ENCODE measurements around the gene PLPPR1. TPM values are rescaled to one million over a fixed set of nuclear protein-coding genes. Genes with fewer than 3 reads are reported as not detected.

Gene PLPPR1
- total and polyA plus RNA-seq, 2 of the 4 experiments (the other 2 are of a cell fraction): not detected

GRCh38 chr9:101219030-101219429 is 190.5 kb downstream of the PLPPR1 start:
- Histone ChIP-seq H3K9ac (ENCODE audit: low read depth, low read length) (no peak overlapping the region), H4K91ac (ENCODE audit: insufficient read depth, low read depth, low read length) (no peak overlapping the region), H3K4ac (ENCODE audit: low read depth, low read length) (no peak overlapping the region), H3K4me1 (ENCODE audit: control insufficient read depth, insufficient read depth, low read length) (no peaks in the 10 kb centered on the region), H4K20me1 (ENCODE audit: insufficient read depth, low read length) (no peaks in the 10 kb centered on the region), H2BK15ac (ENCODE audit: low read depth, low read length) (no peak overlapping the region), H3K36me3 (ENCODE audit: control insufficient read depth, insufficient read depth, low read length) (no peaks in the 10 kb centered on the region), H3K4me2 (ENCODE audit: low read depth, low read length) (no peak overlapping the region), H3K9me3 (ENCODE audit: control insufficient read depth, insufficient read depth, low read length) (peaks cover 3% of the 10 kb centered on the region; the same call in 1 of the 2 replicates), H3K27me3 (ENCODE audit: control insufficient read depth, insufficient read depth, low read length) (no peaks in the 10 kb centered on the region), H2AFZ (replicated peaks; ENCODE audit: low read length, poor library complexity) (no peak overlapping the region), H3K23ac (ENCODE audit: low read depth, low read length) (no peak overlapping the region), H3K56ac (ENCODE audit: extremely low read depth, insufficient read depth, low read length) (no peak overlapping the region), H3K4me3 (ENCODE audit: insufficient read depth, low read depth, low read length) (no peak overlapping the region), H2BK5ac (ENCODE audit: low read depth, low read length, poor library complexity, severe bottlenecking) (no peak overlapping the region), H3K14ac (replicated peaks; ENCODE audit: low read depth, low read length) (no peak overlapping the region), H2BK120ac (ENCODE audit: low read depth, low read length) (no peak overlapping the region), H2AK5ac (ENCODE audit: low read depth, low read length) (no peak overlapping the region), H3K9me1 (ENCODE audit: insufficient read depth, low read length) (no peaks in the 10 kb centered on the region), H2BK20ac (ENCODE audit: low read depth, low read length) (no peak overlapping the region), H3K79me1 (ENCODE audit: low read depth in 1 of 2, low read length in 2 of 2) (no peaks in the 10 kb centered on the region), H4K8ac (ENCODE audit: low read depth in 2 of 2, low read length in 2 of 2) (no peak overlapping the region), H3K27ac (ENCODE audit: insufficient read depth, low read length) (no peak overlapping the region), H2AK9ac (replicated peaks; ENCODE audit: low read depth, low read length, poor library complexity) (no peak overlapping the region), H3K18ac (ENCODE audit: low read depth, low read length) (no peak overlapping the region), H4K5ac (ENCODE audit: low read depth, low read length) (no peak overlapping the region)
- no CpG with 5 or more reads among the region's 7 CpGs for WGBS, 2 experiments (ENCODE audit: extremely low coverage in 2 of 2, insufficient read length in 1 of 2)
- TF ChIP-seq NFE2L2 (IDR thresholded peaks at IDR 0.05; ENCODE audit: low read depth, low read length): no peak
- TF ChIP-seq POLR2A (IDR thresholded peaks at IDR 0.05; ENCODE audit: low read depth, low read length): no peak
- no peak for TF ChIP-seq BHLHE40 (IDR thresholded peaks at IDR 0.05; ENCODE audit: low read depth, low read length)
- no peak for TF ChIP-seq MAFK (IDR thresholded peaks at IDR 0.05; ENCODE audit: low read depth, low read length)
- TF ChIP-seq CEBPB (IDR thresholded peaks at IDR 0.05; ENCODE audit: low read depth, low read length): no peak
- TF ChIP-seq FOS (IDR thresholded peaks at IDR 0.05; ENCODE audit: low read depth, low read length): no peak
- TF ChIP-seq, protein P1, sequence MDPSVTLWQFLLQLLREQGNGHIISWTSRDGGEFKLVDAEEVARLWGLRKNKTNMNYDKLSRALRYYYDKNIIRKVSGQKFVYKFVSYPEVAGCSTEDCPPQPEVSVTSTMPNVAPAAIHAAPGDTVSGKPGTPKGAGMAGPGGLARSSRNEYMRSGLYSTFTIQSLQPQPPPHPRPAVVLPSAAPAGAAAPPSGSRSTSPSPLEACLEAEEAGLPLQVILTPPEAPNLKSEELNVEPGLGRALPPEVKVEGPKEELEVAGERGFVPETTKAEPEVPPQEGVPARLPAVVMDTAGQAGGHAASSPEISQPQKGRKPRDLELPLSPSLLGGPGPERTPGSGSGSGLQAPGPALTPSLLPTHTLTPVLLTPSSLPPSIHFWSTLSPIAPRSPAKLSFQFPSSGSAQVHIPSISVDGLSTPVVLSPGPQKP (IDR thresholded peaks at IDR 0.05; ENCODE audit: borderline replicate concordance, low read depth, low read length): no peak
- TF ChIP-seq RFX5 (IDR thresholded peaks at IDR 0.05; ENCODE audit: low read depth, low read length): no peak
- TF ChIP-seq CHD1 (IDR thresholded peaks at IDR 0.05; ENCODE audit: low read depth, low read length): no peak
- TF ChIP-seq, protein P2, sequence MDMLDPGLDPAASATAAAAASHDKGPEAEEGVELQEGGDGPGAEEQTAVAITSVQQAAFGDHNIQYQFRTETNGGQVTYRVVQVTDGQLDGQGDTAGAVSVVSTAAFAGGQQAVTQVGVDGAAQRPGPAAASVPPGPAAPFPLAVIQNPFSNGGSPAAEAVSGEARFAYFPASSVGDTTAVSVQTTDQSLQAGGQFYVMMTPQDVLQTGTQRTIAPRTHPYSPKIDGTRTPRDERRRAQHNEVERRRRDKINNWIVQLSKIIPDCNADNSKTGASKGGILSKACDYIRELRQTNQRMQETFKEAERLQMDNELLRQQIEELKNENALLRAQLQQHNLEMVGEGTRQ (IDR thresholded peaks at IDR 0.05; ENCODE audit: low read depth, low read length): no peak
- TF ChIP-seq MXI1 (IDR thresholded peaks at IDR 0.05; ENCODE audit: borderline replicate concordance, low read depth, low read length): no peak
- TF ChIP-seq RAD21 (IDR thresholded peaks at IDR 0.05; ENCODE audit: low read length): no peak
- no peak for TF ChIP-seq RCOR1 (IDR thresholded peaks at IDR 0.05; ENCODE audit: insufficient replicate concordance, low read length)
- TF ChIP-seq, protein P3, sequence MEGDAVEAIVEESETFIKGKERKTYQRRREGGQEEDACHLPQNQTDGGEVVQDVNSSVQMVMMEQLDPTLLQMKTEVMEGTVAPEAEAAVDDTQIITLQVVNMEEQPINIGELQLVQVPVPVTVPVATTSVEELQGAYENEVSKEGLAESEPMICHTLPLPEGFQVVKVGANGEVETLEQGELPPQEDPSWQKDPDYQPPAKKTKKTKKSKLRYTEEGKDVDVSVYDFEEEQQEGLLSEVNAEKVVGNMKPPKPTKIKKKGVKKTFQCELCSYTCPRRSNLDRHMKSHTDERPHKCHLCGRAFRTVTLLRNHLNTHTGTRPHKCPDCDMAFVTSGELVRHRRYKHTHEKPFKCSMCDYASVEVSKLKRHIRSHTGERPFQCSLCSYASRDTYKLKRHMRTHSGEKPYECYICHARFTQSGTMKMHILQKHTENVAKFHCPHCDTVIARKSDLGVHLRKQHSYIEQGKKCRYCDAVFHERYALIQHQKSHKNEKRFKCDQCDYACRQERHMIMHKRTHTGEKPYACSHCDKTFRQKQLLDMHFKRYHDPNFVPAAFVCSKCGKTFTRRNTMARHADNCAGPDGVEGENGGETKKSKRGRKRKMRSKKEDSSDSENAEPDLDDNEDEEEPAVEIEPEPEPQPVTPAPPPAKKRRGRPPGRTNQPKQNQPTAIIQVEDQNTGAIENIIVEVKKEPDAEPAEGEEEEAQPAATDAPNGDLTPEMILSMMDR (conservative IDR thresholded peaks at IDR 0.05; ENCODE audit: low read depth, low read length): no peak
- no peak for TF ChIP-seq SMC3 (IDR thresholded peaks at IDR 0.05; ENCODE audit: low read depth, low read length)
- no peak for TF ChIP-seq MAZ (IDR thresholded peaks at IDR 0.05; ENCODE audit: borderline replicate concordance, low read depth, low read length)
- in situ Hi-C loops (cut with MboI; ENCODE audit: low sequenced_read_pairs): no loop called here
- POLR2A ChIA-PET (ENCODE audit: unreplicated experiment): no interaction called here
- intact Hi-C loops (cut with micrococcal nuclease): no loop called here
- no peak for ATAC-seq (ENCODE audit: low read depth)
- CTCF ChIA-PET: interaction anchor here (0.6 kb wide), 1 partner anchor 11 kb away, joined by 3 read pairs; no protein-coding TSS in a partner anchor
- DNase-seq: no peak
- dilution Hi-C loops (cut with HindIII; ENCODE audit: low sequenced_read_pairs, unreplicated experiment): no loop called here
- BruUV-seq (replicated peaks): no TSS peak
